Activated CD4-positive, alpha-beta T cell treated with anti-CD3 and anti-CD28 coated beads for 48 hours (primary cell): ENCODE data around the gene ACBD3.

Experiments used
- DNase-seq: peaks from one replicate; pipeline ENCODE4 v3.0.0-alpha.2; 2020

The ACBD3 gene

GRCh38 chr1:226132728-226133503, 53.6 kb downstream of the ACBD3 start:
- DNase-seq: no peak

GRCh38 chr1:226131639-226132038, 54.9 kb downstream of the ACBD3 start:
- no peak for DNase-seq

- no peak for DNase-seq
These were observed 57.3 kb downstream of the ACBD3 start for GRCh38 chr1:226129230-226129629.

GRCh38 chr1:226128487-226129075, 58.0 kb downstream of the ACBD3 start:
- DNase-seq: no peak

- DNase-seq: no peak
These were observed 59.5 kb downstream of the ACBD3 start for GRCh38 chr1:226126824-226127569.

GRCh38 chr1:226125831-226126230, 60.7 kb downstream of the ACBD3 start:
- DNase-seq: no peak

GRCh38 chr1:226125097-226125630, 61.4 kb downstream of the ACBD3 start:
- DNase-seq: peak; percentile 94

- no peak for DNase-seq
These were observed 62.7 kb downstream of the ACBD3 start for GRCh38 chr1:226123591-226124471.

GRCh38 chr1:226123212-226123560, 63.4 kb downstream of the ACBD3 start:
- DNase-seq: no peak

- DNase-seq: peak; percentile 79
These were observed 64.7 kb downstream of the ACBD3 start for GRCh38 chr1:226121587-226122400.

GRCh38 chr1:226121049-226121586, 65.4 kb downstream of the ACBD3 start:
- DNase-seq: no peak

- no peak for DNase-seq
These were observed 66.1 kb downstream of the ACBD3 start for GRCh38 chr1:226120398-226120797.

GRCh38 chr1:226119169-226119568, 67.4 kb downstream of the ACBD3 start:
- no peak for DNase-seq

- DNase-seq: no peak
These were observed 68.2 kb downstream of the ACBD3 start for GRCh38 chr1:226118357-226118756.

- DNase-seq: no peak
These were observed 69.2 kb downstream of the ACBD3 start for GRCh38 chr1:226117330-226117729.

- DNase-seq: no peak
These were observed 69.9 kb downstream of the ACBD3 start for GRCh38 chr1:226116673-226117072.

- DNase-seq: no peak
These were observed 73.9 kb downstream of the ACBD3 start for GRCh38 chr1:226112626-226113025.

- no peak for DNase-seq
These were observed 74.7 kb downstream of the ACBD3 start for GRCh38 chr1:226111883-226112261.

GRCh38 chr1:226111098-226111882, 75.3 kb downstream of the ACBD3 start:
- no peak for DNase-seq

- DNase-seq: peak; percentile 72
These were observed 76.1 kb downstream of the ACBD3 start for GRCh38 chr1:226110249-226111097.
